Liver (tissue), 9 donors: ENCODE data around the gene MRPS16. TPM values are rescaled to one million over a fixed set of nuclear protein-coding genes. Genes with fewer than 3 reads are reported as not detected.
A peak's percentile ranks its signal among the peaks of the same experiment; 100 is the strongest.

ENCODE experiments used
- DNase-seq: peaks from one replicate; pipeline ENCODE4 v3.0.0-alpha.2; 2017; ENCODE audit warnings: low spot score
- H3K27ac ChIP-seq, 2 donors: one replicate each; pipeline ENCODE4 v1.7.0; 2013; ENCODE audit warnings: inconsistent platforms in 2 of 2, low read length in 2 of 2, control low read depth in 1 of 2, low read depth in 1 of 2, mild to moderate bottlenecking in 1 of 2
- H3K27me3 ChIP-seq, 4 donors: one replicate each; pipeline versions ENCODE4 v1.6.1 to v1.7.0; 2013; ENCODE audit warnings: low read length in 3 of 4, inconsistent platforms in 1 of 4, mild to moderate bottlenecking in 1 of 4, moderate library complexity in 1 of 4; ENCODE audit not compliant: control insufficient read depth in 4 of 4, insufficient read depth in 4 of 4
- H3K36me3 ChIP-seq, 4 donors: one replicate each; pipeline versions ENCODE4 v1.6.1 to v1.7.0; 2013; ENCODE audit warnings: low read length in 3 of 4, mild to moderate bottlenecking in 3 of 4, low read depth in 1 of 4, moderate library complexity in 1 of 4; ENCODE audit not compliant: control insufficient read depth in 4 of 4, insufficient read depth in 3 of 4
- H3K4me1 ChIP-seq, 4 donors: one replicate each; pipeline versions ENCODE4 v1.6.1 to v1.7.0; 2013; ENCODE audit warnings: low read length in 3 of 4, mild to moderate bottlenecking in 3 of 4, moderate library complexity in 1 of 4; ENCODE audit not compliant: control insufficient read depth in 4 of 4, insufficient read depth in 4 of 4
- H3K4me3 ChIP-seq, 3 donors: one replicate each; pipeline versions ENCODE4 v1.6.1 to v1.7.0; 2013; ENCODE audit warnings: low read length in 3 of 3, control low read depth in 1 of 3, low read depth in 1 of 3, mild to moderate bottlenecking in 1 of 3
- H3K9ac ChIP-seq, 2 donors: one replicate each; pipeline ENCODE4 v1.7.0; 2013; ENCODE audit warnings: low read length in 2 of 2, mild to moderate bottlenecking in 2 of 2, moderate library complexity in 2 of 2, control low read depth in 1 of 2, low read depth in 1 of 2
- H3K9me3 ChIP-seq, 4 donors: one replicate each; pipeline versions ENCODE4 v1.6.1 to v1.7.0; 2013; ENCODE audit warnings: low read length in 3 of 4; ENCODE audit not compliant: control insufficient read depth in 4 of 4
- CTCF ChIP-seq: fragments of 150-350 bp; IDR thresholded peaks from 2 replicates; pipeline ENCODE4 v1.5.1; 2017; ENCODE audit warnings: improper control_type of control experiment, low read depth, low read length; ENCODE audit not compliant: missing input control
- EGR1 ChIP-seq, 2 donors: IDR thresholded peaks; 2 replicates each; pipeline ENCODE4 v1.6.1; 2016 to 2018; ENCODE audit warnings: antibody characterized with exemption in 2 of 2, low read depth in 2 of 2
- FOXA1 ChIP-seq: IDR thresholded peaks from 2 replicates; pipeline ENCODE4 v1.6.1; 2016; ENCODE audit warnings: antibody characterized with exemption
- FOXA2 ChIP-seq: IDR thresholded peaks from 2 replicates; pipeline ENCODE4 v1.6.1; 2016; ENCODE audit warnings: antibody characterized with exemption
- HNF4A ChIP-seq, 2 donors: conservative IDR thresholded peaks; 2 replicates each; pipeline ENCODE4 v1.6.1; 2016; ENCODE audit warnings: antibody characterized with exemption in 2 of 2, mild to moderate bottlenecking in 2 of 2
- HNF4G ChIP-seq: IDR thresholded peaks from 2 replicates; pipeline ENCODE4 v1.6.1; 2016; ENCODE audit warnings: antibody characterized with exemption
- JUND ChIP-seq, 2 donors: IDR thresholded peaks; 2 replicates each; pipeline ENCODE4 v1.6.1; 2016; ENCODE audit warnings: antibody characterized with exemption in 2 of 2
- MAX ChIP-seq: IDR thresholded peaks from 2 replicates; pipeline ENCODE4 v1.6.1; 2016; ENCODE audit warnings: antibody characterized with exemption
- NR2F2 ChIP-seq: IDR thresholded peaks from 2 replicates; pipeline ENCODE4 v1.6.1; 2016; ENCODE audit warnings: antibody characterized with exemption
- RAD21 ChIP-seq, 2 donors: IDR thresholded peaks; 2 replicates each; pipeline ENCODE4 v1.6.1; 2016; ENCODE audit warnings: antibody characterized with exemption in 2 of 2, mild to moderate bottlenecking in 2 of 2
- REST ChIP-seq: IDR thresholded peaks from 2 replicates; pipeline ENCODE4 v1.6.1; 2016; ENCODE audit warnings: antibody characterized with exemption, mild to moderate bottlenecking
- YY1 ChIP-seq: IDR thresholded peaks from 2 replicates; pipeline ENCODE4 v1.6.1; 2016; ENCODE audit warnings: antibody characterized with exemption, mild to moderate bottlenecking
- ZBTB33 ChIP-seq: IDR thresholded peaks from 2 replicates; pipeline ENCODE4 v1.6.1; 2016; ENCODE audit warnings: antibody characterized with exemption
- WGBS: extraction: QIAGEN DNeasy Blood & Tissue Kit; methylation state at CpG from one replicate; pipeline ENCODE4 v1.1.7; 2013; 5-methylcytosine and 5-hydroxymethylcytosine counted together
- polyA plus RNA-seq, 2 donors: library from polyadenylated mRNA; stranded (reverse) in 1 of 2; unstranded in 1 of 2; fragments of 200-250 nt in 1 of 2; fragments of >200 nt in 1 of 2; fragmentation: Nextera tagmentation in 1 of 2; extraction: Ambion mirVana in 1 of 2; gene quantifications; one replicate each; pipeline versions ENCODE4 v1.2.1 to v1.2.3, GENCODE V29; 2013 to 2015
- total RNA-seq, 2 donors: library from RNA; depleted of rRNA; stranded (reverse); fragments of >200 nt; gene quantifications; one replicate each; pipeline ENCODE4 v1.2.3, GENCODE V29; 2014
- donor health status: healthy.
- donor health status: healthy.
- donor health status: healthy.
- donor health status: healthy.
- donor health status: healthy.

The MRPS16 gene
- total and polyA plus RNA-seq, 4 donors = 34.2 to 87.5 (median 48.3) TPM

- Histone ChIP-seq H3K9ac (no peak overlapping the region), H3K27me3 (no peaks in the 10 kb centered on the region), H3K4me1 (no peaks in the 10 kb centered on the region), H3K27ac (no peak overlapping the region), H3K4me3 (no peak overlapping the region), H3K9me3 (no peaks in the 10 kb centered on the region), H3K36me3 (peaks cover 0 to 38% (median 7%) of the 10 kb centered on the region in 4 donors)
- no peak for DNase-seq
- WGBS = 90% methylated on average over 2 of the region's 2 CpGs
- TF ChIP-seq YY1 (no peak), HNF4G (no peak), RAD21 (IDR thresholded peaks at IDR 0.05) (no peak), EGR1 (IDR thresholded peaks at IDR 0.05; ENCODE audit: low read depth in 2 of 2) (no peak), REST (no peak), NR2F2 (no peak), FOXA1 (no peak)
Observed at GRCh38 chr10:73233883-73234282, 18.6 kb downstream of the MRPS16 start.

- Histone ChIP-seq H3K27me3 (no peaks in the 10 kb centered on the region), H3K9ac (no peak overlapping the region), H3K27ac (no peak overlapping the region), H3K36me3 (peaks cover 0 to 38% (median 7%) of the 10 kb centered on the region in 4 donors), H3K4me1 (no peaks in the 10 kb centered on the region), H3K9me3 (no peaks in the 10 kb centered on the region), H3K4me3 (no peak overlapping the region)
- DNase-seq = no peak
- 97% methylated on average over 8 of the region's 8 CpGs for WGBS
- TF ChIP-seq HNF4A (conservative IDR thresholded peaks at IDR 0.05) = no peak
- TF ChIP-seq HNF4G = no peak
- no peak for TF ChIP-seq NR2F2
- no peak for TF ChIP-seq JUND (IDR thresholded peaks at IDR 0.05)
- peak in 1 of 2 donors; percentile 9 for TF ChIP-seq RAD21 (IDR thresholded peaks at IDR 0.05)
Observed at GRCh38 chr10:73232887-73233286, 19.6 kb downstream of the MRPS16 start.

- TF ChIP-seq RAD21 (IDR thresholded peaks at IDR 0.05) (no peak), ZBTB33 (no peak), HNF4G (no peak), FOXA2 (no peak), JUND (IDR thresholded peaks at IDR 0.05) (no peak), MAX (no peak), CTCF (no peak), EGR1 (IDR thresholded peaks at IDR 0.05; ENCODE audit: low read depth in 2 of 2) (no peak)
- H3K36me3 ChIP-seq = peaks cover 2 to 28% (median 7%) of the 10 kb centered on the region in 4 donors
- DNase-seq = no peak
- H3K9me3 ChIP-seq = no peaks in the 10 kb centered on the region
- H3K27ac ChIP-seq = no peak overlapping the region
- no peaks in the 10 kb centered on the region for H3K27me3 ChIP-seq
- no peak overlapping the region for H3K4me3 ChIP-seq
- H3K4me1 ChIP-seq = no peaks in the 10 kb centered on the region
- H3K9ac ChIP-seq = no peak overlapping the region
- whole genome bisulfite sequencing = 87% methylated on average over 6 of the region's 6 CpGs
Observed at GRCh38 chr10:73229567-73229966, 22.9 kb downstream of the MRPS16 start.
